GM19328 (cell line): ENCODE data around the gene MPIG6B.

Experiments
- ATAC-seq: cut with Tn5 transposase; IDR thresholded peaks from one replicate; pipeline ENCODE4 v1.9.1; 2021; ENCODE audit warnings: mild to moderate bottlenecking, moderate library complexity; ENCODE audit not compliant: unreplicated experiment

Gene MPIG6B

GRCh38 chr6:31736768-31737314 lies 13.7 kb downstream of the MPIG6B start:
- ATAC-seq = no peak

GRCh38 chr6:31737315-31737990 lies 14.3 kb downstream of the MPIG6B start:
- no peak for ATAC-seq

GRCh38 chr6:31737991-31738979 lies 15.1 kb downstream of the MPIG6B start:
- ATAC-seq = no peak

- ATAC-seq = peak; percentile 78
Observed at GRCh38 chr6:31739639-31740396, 16.6 kb downstream of the MPIG6B start, which contains the start of gene MSH5. Gene MSH5 (plus strand): TSS chr6:31740005. CDS start chr6:31740467, 462 bp downstream.

GRCh38 chr6:31740397-31741223 lies 17.4 kb downstream of the MPIG6B start:
- no peak for ATAC-seq

GRCh38 chr6:31741815-31742214 lies 18.6 kb downstream of the MPIG6B start:
- ATAC-seq = no peak

- no peak for ATAC-seq
Observed at GRCh38 chr6:31742894-31743293, 19.7 kb downstream of the MPIG6B start.

- ATAC-seq = no peak
Observed at GRCh38 chr6:31744422-31744821, 21.2 kb downstream of the MPIG6B start.

GRCh38 chr6:31749301-31750036 lies 26.3 kb downstream of the MPIG6B start:
- ATAC-seq = no peak

- no peak for ATAC-seq
Observed at GRCh38 chr6:31750411-31751022, 27.3 kb downstream of the MPIG6B start.

- no peak for ATAC-seq
Observed at GRCh38 chr6:31752739-31753319, 29.7 kb downstream of the MPIG6B start.

GRCh38 chr6:31758281-31758680 lies 35.1 kb downstream of the MPIG6B start:
- ATAC-seq = no peak

GRCh38 chr6:31760790-31761189 lies 37.6 kb downstream of the MPIG6B start:
- ATAC-seq = no peak

GRCh38 chr6:31761343-31761742 lies 38.2 kb downstream of the MPIG6B start:
- ATAC-seq = no peak

GRCh38 chr6:31762356-31762755 lies 39.2 kb downstream of the MPIG6B start, which contains the start of gene SAPCD1:
Gene SAPCD1 (plus strand): TSS chr6:31762656. CDS start chr6:31763055, 399 bp downstream.
- ATAC-seq = no peak

- no peak for ATAC-seq
Observed at GRCh38 chr6:31762878-31763618, 39.9 kb downstream of the MPIG6B start.

GRCh38 chr6:31763619-31763940 lies 40.4 kb downstream of the MPIG6B start:
- no peak for ATAC-seq

GRCh38 chr6:31764198-31764597 lies 41.0 kb downstream of the MPIG6B start:
- ATAC-seq = no peak
